Colon (tissue), 2 donors: ENCODE measurements around the gene KIAA0408.
"Not testable (repeated sequence)": the region's sequence is repeated elsewhere in the genome, so short reads cannot be mapped to it uniquely, and the experiment has no call there.

Experiments used
- FAIRE-seq: peaks from 2 replicates; lab custom pipeline; 2012; peaks lifted over from hg19 to GRCh38; lab: Jason Lieb, UNC
- donor health status: control.
- donor health status: control.

Gene KIAA0408

GRCh38 chr6:127412016-127412415 lies 47.2 kb downstream of the KIAA0408 start:
- FAIRE-seq, result not testable (repeated sequence)
